Measurements from ENCODE around the gene SEMG2.

SEMG2 gene

DNA sequence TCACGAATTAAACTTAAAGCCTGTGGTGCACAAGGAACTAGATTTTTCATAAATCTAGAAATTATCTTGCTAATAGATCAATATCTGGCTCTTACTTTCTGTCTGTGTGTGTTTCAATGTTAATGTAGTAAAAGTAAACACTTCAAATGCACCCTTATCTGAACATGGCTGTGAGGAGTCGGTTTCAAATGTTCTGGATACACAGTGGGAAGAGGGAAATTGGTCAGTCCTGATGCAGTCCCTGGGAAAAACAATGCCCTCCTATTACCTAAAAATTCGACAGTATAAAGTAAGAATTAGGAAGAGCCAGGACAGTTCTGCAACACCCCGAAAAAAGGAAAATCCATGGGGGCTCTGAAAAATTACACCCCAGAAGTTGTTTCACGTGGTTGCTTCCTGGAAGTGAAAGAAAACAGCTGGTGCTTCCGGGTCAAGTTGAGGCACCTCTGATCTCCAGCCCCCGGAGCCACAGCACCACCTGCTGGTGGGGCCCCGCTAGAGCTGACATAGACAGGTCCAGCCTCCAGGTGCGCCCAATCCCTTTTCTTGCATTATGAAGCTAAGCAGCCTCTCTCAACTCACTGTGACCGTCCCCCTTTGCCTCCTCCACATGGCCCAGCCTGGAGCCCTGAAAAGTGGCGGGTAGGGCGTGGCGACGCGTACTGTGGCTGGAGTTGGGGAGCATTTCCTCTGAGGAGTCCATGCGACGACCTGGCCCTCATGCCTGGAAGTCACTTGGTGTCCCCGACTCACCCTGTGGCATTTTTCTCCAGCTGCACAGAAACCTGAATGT is 8.3 kb downstream of the SEMG2 start:
- DNase-seq (ENCODE audit: insufficient read length, low spot score), result peak; percentile 34
- peak; percentile 69 for FAIRE-seq

- FAIRE-seq, result peak; percentile 44
- DNase-seq (ENCODE audit: insufficient read length, low spot score), result no peak
Measured at GRCh38 chr20:45230631-45231030, 9.5 kb downstream of the SEMG2 start.

GRCh38 chr20:45235995-45236394 is 14.8 kb downstream of the SEMG2 start:
- no peak for DNase-seq (ENCODE audit: insufficient read length, low spot score)

DNA sequence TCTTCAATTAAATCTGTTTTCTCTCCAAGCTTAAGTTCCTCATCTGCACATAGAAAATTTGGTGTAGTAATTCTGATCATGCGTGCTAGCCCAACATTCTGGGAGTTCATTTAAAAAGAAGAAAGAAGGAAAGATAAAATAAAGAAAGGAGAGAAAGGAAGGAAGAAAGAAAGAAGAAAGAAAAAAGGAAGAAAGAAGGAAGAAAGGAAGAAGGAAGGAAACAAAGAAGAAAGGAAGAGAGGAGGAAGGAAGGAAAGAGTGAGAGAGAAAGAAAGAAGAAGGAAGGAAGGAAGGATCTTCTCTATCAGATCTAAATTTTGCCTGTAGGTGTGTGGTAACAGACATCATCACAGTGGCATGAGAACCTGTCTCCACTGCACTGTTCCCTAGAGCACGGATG is 17.0 kb downstream of the SEMG2 start:
- no peak for FAIRE-seq
- DNase-seq (ENCODE audit: insufficient read length, low spot score), result no peak

More at GRCh38 chr20:45235995-45236394, 14.8 kb downstream of the SEMG2 start:
- peak; percentile 59 for FAIRE-seq

DNA sequence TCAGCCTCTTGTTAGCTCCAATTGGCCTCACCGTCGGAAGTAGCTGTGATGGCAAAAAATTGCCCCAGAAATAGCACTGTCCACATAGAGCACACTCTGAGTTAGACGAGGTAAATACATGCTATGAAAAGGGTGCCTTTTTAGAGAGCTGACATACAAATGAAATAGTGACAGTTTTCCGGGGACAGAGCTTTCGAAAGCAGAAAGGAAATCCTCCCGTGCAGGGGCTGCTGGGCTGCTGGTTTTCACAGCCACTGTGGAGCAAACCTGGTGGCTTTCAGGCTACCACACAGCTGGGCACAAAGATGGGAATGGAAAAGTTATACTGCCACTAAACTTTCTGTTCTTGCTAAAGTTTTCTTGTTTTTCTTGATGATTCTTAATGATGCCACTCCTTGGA is 24.9 kb downstream of the SEMG2 start:
- no peak for DNase-seq (ENCODE audit: insufficient read length, low spot score)
- no peak for FAIRE-seq

- no peak for FAIRE-seq
Measured at GRCh38 chr20:45247865-45248264, 26.7 kb downstream of the SEMG2 start.

GRCh38 chr20:45248609-45249008 is 27.4 kb downstream of the SEMG2 start:
- FAIRE-seq (no peak), DNase-seq (ENCODE audit: insufficient read length, low spot score) (no peak)

More at GRCh38 chr20:45247865-45248264, 26.7 kb downstream of the SEMG2 start:
- DNase-seq (ENCODE audit: insufficient read length, low spot score), result no peak

DNA sequence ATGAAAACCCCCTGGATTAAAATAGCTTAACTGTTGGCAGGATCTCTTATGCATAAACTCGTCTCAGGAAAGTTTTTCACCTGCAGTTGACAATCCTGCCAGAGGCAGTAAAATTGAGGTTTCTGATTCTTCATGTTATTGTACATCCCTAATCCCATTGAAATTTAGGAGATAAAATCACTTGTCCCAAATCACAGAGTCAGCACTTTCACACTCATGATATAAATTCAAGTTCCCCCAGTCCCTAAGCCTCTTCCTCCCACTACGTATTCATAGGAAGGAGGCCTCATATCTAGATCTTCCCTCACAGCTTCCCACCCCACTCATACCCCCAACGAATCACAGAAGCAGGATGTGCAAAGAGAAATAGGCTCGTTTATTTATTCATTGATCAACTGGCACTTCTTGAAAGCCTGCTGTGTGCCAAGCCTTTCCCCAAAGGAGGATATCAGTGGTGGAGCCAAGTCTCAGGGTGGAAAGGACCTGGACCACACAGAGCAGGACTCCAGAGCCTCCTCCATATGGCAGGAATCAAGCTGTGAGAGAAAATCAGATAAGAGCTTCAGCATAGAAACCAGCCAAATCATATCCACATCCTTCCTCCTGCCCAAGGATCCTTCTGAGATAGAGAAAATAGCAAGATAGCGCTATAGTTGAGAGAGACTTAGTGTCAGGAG is 30.8 kb downstream of the SEMG2 start:
- no peak for DNase-seq (ENCODE audit: insufficient read length, low spot score)
- FAIRE-seq, result peak; percentile 66

DNA sequence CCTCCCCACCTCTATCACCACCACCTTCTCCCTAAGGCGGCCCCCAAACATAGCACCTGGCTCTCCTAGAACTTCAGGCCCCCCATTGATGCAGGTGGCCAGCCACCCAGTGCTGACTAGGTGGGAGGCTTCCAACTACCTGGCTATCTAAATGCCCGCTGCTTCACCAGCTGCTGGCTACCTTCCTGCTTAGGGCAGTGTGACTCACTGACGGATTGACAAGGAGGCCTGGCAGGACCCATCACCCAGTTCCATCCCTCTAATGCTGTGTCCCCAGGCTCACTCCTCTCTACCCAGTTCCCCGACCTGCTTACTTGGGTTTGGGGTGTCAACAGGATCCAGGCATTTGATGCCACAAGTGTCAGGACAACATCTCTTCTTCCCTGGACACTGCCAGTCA is 32.1 kb downstream of the SEMG2 start:
- FAIRE-seq, result peak; percentile 58
- DNase-seq (ENCODE audit: insufficient read length, low spot score), result no peak

DNA sequence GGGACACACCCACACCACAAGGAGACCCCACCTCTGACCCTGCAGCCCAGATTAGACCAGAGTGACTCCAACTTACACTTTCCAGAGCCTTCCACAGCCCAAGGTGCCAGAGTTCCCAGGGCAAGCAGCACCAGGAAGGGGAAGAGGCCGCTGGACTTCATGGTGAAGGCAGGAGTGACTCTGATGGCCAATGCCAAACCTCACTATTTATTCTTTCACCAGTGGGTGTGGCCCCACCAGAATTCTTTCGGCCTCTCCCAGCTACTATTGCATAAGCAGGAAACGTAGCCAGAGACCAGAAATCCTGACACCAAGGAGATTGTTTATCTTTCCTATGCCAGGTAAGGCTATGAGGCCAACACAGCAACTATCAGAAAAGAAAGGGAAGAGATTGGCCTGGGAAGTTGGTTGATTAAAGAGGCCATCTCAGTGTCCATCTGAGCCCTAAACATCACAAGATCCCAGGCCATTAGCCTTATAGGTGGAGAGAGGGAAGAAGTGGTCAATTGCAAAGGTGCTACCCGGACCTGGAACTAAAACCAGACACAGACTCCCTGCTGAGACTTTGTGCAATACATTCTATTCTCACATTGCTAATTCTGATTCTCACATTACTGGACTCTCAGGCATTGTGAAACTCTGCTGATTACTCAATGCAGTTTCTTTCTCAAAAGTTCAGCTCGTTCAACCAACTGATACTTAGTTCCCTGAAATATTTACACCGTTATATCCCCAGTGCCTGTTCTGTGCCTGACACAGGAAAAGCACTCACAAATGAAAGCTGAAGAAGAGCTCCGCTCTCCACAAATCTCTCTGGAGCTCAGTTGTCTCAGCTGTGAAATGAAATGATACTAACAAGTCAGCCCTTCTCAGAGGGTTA is 33.5 kb downstream of the SEMG2 start, which contains the start of gene SLPI:
Gene SLPI (minus strand): TSS at position 182 of the 880 bp plus-strand sequence. CDS start 21 bp downstream, at position 161.
- FAIRE-seq (peak; percentile 86), DNase-seq (ENCODE audit: insufficient read length, low spot score) (peak; percentile 33)

GRCh38 chr20:45257161-45257560 is 36.0 kb downstream of the SEMG2 start:
- no peak for DNase-seq (ENCODE audit: insufficient read length, low spot score)
- no peak for FAIRE-seq

- DNase-seq (ENCODE audit: insufficient read length, low spot score), result no peak
Measured at GRCh38 chr20:45257711-45258110, 36.5 kb downstream of the SEMG2 start.

DNA sequence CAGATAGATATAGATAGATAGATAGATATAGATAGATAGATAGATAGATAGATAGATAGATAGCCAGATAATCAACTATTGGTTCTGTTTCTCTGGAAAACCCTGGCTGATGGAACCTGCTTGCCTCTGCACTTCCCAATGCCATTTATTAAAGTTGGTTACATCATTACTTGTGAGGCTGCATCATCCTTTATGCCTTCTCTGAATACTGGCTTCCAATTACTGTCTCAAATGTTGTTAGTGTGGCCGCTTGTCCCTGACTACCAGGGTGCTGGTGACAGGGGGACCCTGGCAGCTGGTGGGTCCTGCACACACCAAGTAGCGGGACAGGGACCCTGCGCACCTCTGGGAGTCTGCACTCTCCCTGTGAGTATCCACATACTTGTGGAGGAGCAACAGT is 37.1 kb downstream of the SEMG2 start:
- FAIRE-seq, result peak; percentile 54
- no peak for DNase-seq (ENCODE audit: insufficient read length, low spot score)

More at GRCh38 chr20:45257711-45258110, 36.5 kb downstream of the SEMG2 start:
- FAIRE-seq, result peak; percentile 42

DNA sequence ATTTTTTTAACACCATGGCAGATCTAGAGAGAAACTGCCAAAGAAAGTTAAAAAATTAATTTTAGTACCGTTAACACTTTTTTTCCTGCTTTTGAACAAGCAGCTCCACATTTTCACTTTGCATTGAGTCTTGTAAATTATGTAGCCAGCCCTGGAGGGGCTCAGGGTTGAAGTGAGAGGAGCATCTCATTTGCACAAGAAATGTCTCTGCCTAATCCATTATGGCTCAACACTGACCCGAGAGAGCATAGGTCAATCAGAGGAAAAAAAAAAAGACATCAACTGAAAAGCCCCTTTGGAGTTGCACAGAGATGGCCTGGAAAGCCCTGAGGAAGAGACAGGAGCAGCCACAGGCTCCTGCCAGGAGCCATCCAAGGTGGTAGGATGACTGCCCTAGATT is 37.5 kb downstream of the SEMG2 start:
- FAIRE-seq (no peak), DNase-seq (ENCODE audit: insufficient read length, low spot score) (no peak)

DNA sequence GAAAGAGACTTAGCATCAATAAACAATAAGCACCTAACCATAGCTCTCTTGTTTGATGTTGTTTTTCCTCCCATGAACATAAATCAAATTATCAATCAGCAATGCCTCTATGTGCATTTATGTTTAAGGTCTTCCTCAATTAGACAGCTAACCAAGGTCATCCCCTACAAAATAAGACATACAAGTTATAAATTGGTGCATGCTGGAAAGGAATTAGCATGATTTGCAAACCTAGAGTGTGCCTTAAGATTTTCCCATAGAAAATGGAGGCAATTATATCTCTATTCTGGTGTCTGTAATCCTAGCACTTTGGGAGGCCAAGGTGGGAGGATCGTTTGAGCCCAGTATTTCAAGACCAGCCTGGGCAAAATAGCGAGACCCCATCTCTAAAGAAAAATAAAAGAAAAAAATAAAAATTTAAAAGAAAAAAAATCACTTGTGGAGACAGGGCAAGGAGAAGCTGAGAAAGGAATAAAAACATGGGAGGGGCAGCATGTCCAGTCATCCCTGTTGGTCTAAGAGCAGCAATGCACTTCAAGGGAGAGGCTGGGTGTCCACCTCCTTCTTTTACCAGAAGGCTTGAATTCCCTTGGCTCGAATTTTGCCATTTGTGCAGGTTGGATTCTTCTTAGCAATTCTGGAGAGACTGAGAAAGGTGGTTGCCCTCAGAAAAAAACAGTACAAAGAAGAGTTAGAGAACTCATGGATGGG is 42.5 kb downstream of the SEMG2 start:
- FAIRE-seq (no peak), DNase-seq (ENCODE audit: insufficient read length, low spot score) (no peak)

- no peak for DNase-seq (ENCODE audit: insufficient read length, low spot score)
- no peak for FAIRE-seq
Measured at GRCh38 chr20:45266977-45267376, 45.8 kb downstream of the SEMG2 start.

DNA sequence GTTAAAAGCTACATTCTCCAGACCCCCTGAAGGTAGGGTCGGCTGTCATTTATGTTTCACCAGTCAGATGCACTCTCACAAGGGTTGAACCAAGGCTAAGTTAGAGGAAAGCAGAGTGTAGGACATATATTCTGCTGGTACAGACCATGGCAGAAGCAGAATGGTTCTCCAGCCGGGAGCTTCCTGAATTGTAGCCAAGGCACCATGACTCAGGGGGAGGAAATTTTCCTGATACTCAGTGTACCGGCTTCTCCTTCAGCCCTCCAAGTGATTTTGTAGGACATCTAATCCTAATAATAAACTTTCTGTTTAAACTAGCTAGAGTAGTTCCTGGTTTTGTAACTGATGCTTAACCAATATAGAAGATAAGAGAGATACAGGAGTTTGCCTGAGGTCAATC is 47.4 kb downstream of the SEMG2 start:
- DNase-seq (ENCODE audit: insufficient read length, low spot score) (no peak), FAIRE-seq (peak; percentile 74)

DNA sequence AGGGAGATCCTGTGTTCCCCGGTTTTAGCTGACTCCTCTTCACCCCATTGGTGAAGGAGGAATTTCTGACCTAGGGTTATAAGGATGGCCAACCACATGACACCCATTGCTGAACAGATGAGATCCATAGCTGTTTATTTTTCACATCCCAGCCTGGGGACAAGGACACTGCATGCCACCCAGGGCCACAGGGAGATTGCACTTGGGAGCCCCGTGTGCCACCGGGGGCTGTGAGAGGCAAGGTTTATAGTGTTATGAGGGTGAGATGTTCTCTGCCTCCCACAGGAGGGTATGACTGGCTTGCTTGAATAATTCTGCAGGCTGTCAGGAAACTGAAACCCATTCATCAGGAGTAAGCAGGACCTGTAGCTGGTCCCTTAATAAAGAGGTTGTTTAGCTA is 47.9 kb downstream of the SEMG2 start:
- FAIRE-seq, result no peak

GRCh38 chr20:45269754-45270270 is 48.6 kb downstream of the SEMG2 start:
- DNase-seq (ENCODE audit: insufficient read length, low spot score), result no peak
- FAIRE-seq, result peak; percentile 81

More for the DNA sequence above, 47.9 kb downstream of the SEMG2 start:
- DNase-seq (ENCODE audit: insufficient read length, low spot score), result no peak
